KBM-7 (cell line): ENCODE data around the gene KCNQ1.

Experiments used
- DNase-seq: peaks from one replicate; pipeline ENCODE4 v3.0.0-alpha.2; 2015
- in situ Hi-C: fragments of 300-500 bp; cut with MboI; formaldehyde crosslinking; loops from 2 replicates; pipeline ENCODE4 v1.14.3; 2020; ENCODE audit warnings: low sequenced_read_pairs, low pct_unique_long_range_greater_than_20kb, mixed read lengths

Gene KCNQ1

GRCh38 chr11:2842876-2843275, 398.1 kb downstream of the KCNQ1 start:
- in situ Hi-C loops = no loop called here
- DNase-seq = no peak

- in situ Hi-C loops = no loop called here
- no peak for DNase-seq
These were observed 398.7 kb downstream of the KCNQ1 start for GRCh38 chr11:2843551-2843950.

GRCh38 chr11:2844116-2844842, 399.5 kb downstream of the KCNQ1 start:
- DNase-seq = no peak
- in situ Hi-C loops = no loop called here

- DNase-seq = no peak
- in situ Hi-C loops = no loop called here
These were observed 400.2 kb downstream of the KCNQ1 start for GRCh38 chr11:2844996-2845395.

GRCh38 chr11:2846056-2846455, 401.2 kb downstream of the KCNQ1 start:
- in situ Hi-C loops = no loop called here
- no peak for DNase-seq

GRCh38 chr11:2846470-2846869, 401.7 kb downstream of the KCNQ1 start:
- DNase-seq = no peak
- in situ Hi-C loops = no loop called here

- in situ Hi-C loops = no loop called here
- DNase-seq = no peak
These were observed 402.8 kb downstream of the KCNQ1 start for GRCh38 chr11:2847561-2847960.

GRCh38 chr11:2848497-2848896, 403.7 kb downstream of the KCNQ1 start:
- in situ Hi-C loops = no loop called here

GRCh38 chr11:2849994-2850770, 405.4 kb downstream of the KCNQ1 start:
- DNase-seq = no peak

More at GRCh38 chr11:2848497-2848896, 403.7 kb downstream of the KCNQ1 start:
- DNase-seq = no peak

GRCh38 chr11:2853401-2853800, 408.6 kb downstream of the KCNQ1 start:
- in situ Hi-C loops = no loop called here
- no peak for DNase-seq

More at GRCh38 chr11:2849994-2850770, 405.4 kb downstream of the KCNQ1 start:
- in situ Hi-C loops = no loop called here

- in situ Hi-C loops = no loop called here
- DNase-seq = no peak
These were observed 409.3 kb downstream of the KCNQ1 start for GRCh38 chr11:2853997-2854560.

- in situ Hi-C loops = no loop called here
These were observed 410.4 kb downstream of the KCNQ1 start for GRCh38 chr11:2855162-2855561.

GRCh38 chr11:2857276-2857675, 412.5 kb downstream of the KCNQ1 start:
- no peak for DNase-seq
- in situ Hi-C loops = no loop called here

More at GRCh38 chr11:2855162-2855561, 410.4 kb downstream of the KCNQ1 start:
- no peak for DNase-seq

- in situ Hi-C loops = no loop called here
- DNase-seq = no peak
These were observed 413.1 kb downstream of the KCNQ1 start for GRCh38 chr11:2857918-2858317.

GRCh38 chr11:2858995-2859698, 414.3 kb downstream of the KCNQ1 start:
- DNase-seq = no peak
- in situ Hi-C loops = no loop called here

- DNase-seq = no peak
- in situ Hi-C loops = no loop called here
These were observed 414.9 kb downstream of the KCNQ1 start for GRCh38 chr11:2859699-2860037.

- no peak for DNase-seq
- in situ Hi-C loops = no loop called here
These were observed 415.8 kb downstream of the KCNQ1 start for GRCh38 chr11:2860636-2861035.

- in situ Hi-C loops = no loop called here
- no peak for DNase-seq
These were observed 417.8 kb downstream of the KCNQ1 start for GRCh38 chr11:2862395-2863275.

- no peak for DNase-seq
- in situ Hi-C loops = no loop called here
These were observed 418.4 kb downstream of the KCNQ1 start for GRCh38 chr11:2863276-2863618.
